Esophagus muscularis mucosa (tissue), 4 donors: ENCODE results near the gene TAF1C.

Experiments
- CTCF ChIP-seq, 3 experiments: fragments of 200-600 bp in 2 of 3; fragments of 450-650 bp in 1 of 3; sonication (generic) in 2 of 3; IDR thresholded peaks; one replicate each; pipeline ENCODE4 v1.5.1; 2017 to 2019; ENCODE audit warnings: antibody characterized with exemption in 3 of 3, mild to moderate bottlenecking in 2 of 3, moderate library complexity in 1 of 3
- EP300 ChIP-seq: sonication (generic); formaldehyde crosslinking; IDR thresholded peaks from one replicate; pipeline ENCODE4 v1.6.1; 2017; ENCODE audit warnings: antibody characterized with exemption
- POLR2A ChIP-seq: fragments of 450-650 bp; IDR thresholded peaks from one replicate; pipeline ENCODE4 v1.6.1; 2017; ENCODE audit warnings: antibody characterized with exemption, moderate library complexity, mild to moderate bottlenecking, low read depth
- POLR2AphosphoS5 ChIP-seq, 2 donors: sonication (generic); formaldehyde crosslinking; IDR thresholded peaks; one replicate each; pipeline ENCODE4 v1.6.1; 2017; ENCODE audit warnings: antibody characterized with exemption in 2 of 2

GRCh38 chr16:84225571-84225970 is 38.7 kb upstream of the TAF1C start:
- TF ChIP-seq CTCF (IDR thresholded peaks at IDR 0.05) (no peak), POLR2A (no peak), POLR2AphosphoS5 (IDR thresholded peaks at IDR 0.05) (no peak), EP300 (no peak)
